Activated CD4-positive, CD25-positive, alpha-beta regulatory T cell treated with anti-CD3 and anti-CD28 coated beads, Interleukin-2, amount 50 U/mL, for 72 hours (primary cell): ENCODE measurements around the gene PASK.

Experiments
- DNase-seq: peaks from one replicate; pipeline ENCODE4 v3.0.0; 2021

PASK gene

DNA sequence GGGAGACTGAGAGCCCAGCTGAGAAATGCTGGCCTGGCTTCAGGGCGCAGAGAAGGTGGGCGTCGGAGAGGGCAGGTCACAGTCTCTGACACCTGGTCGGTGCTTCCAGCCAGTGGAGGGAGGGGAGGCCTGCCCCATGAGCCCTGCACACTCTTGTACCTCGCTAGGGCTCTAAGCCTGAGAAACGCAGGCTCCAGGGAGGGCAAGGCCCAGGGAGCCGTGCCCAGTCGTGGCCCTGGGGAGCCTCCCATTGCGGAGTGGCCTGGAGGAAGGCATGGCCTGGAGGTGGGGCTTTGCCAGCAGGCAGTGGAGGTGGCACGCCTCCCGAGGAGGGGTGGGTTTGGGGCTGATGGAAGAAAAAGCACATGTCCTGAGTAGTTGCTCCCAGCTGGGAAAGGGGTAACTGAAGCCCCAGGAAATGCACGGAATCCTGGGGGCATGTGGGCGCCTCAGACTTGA, 86.2 kb downstream of the PASK start:
- DNase-seq: no peak

DNA sequence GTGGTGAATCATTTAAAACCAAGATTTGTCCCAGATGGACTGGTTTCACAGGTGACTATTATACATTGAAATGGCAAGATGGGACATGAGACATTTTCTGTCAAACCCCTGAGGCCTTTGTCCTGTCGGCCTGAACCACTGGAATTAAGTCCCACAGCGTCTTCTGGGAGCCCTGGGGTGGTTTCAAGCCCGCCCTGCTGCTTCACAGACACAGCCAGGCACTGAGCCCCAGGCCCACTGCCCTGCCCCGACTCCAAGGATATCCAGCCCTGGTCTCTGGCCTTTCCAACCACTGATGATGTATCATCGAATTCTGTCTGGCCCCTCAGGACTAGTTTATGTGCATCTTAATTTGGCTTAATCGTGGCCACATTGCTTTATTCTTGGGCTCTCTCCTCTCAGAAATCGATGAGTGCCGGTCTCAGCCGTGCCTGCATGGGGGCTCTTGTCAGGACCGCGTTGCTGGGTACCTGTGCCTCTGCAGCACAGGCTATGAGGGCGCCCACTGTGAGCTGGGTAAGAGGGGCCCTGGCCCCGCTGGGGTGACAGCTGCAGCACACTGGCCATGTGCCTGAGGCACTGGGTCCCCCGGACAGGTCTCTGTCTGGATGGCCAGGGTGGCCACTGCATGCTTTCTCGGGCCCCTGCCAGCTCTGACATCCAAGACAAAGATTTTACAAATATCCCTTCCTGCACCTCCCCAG, 86.7 kb downstream of the PASK start:
- DNase-seq: no peak

DNA sequence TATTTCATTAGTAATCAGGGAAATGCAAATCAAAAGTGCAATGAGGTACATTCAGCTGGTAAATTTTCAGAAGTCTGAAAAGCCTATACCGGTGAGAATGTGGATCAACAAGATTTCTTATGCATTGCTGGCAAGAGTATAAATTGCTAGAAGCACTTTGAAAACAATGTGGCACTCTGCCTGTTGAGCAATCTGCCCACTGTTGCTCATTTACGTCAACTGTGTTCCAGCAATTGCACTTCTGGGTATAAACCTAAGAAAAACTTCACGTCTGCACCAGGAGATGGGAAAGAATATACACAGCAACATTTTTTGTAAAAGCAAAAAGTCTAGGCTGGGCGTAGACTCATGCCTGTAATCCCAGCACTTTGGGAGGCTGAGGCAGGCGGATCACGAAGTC, 88.0 kb downstream of the PASK start:
- no peak for DNase-seq
